ENCODE results near the gene ZFYVE19. TPM values are rescaled to one million over a fixed set of nuclear protein-coding genes. Genes with fewer than 3 reads are reported as not detected.

ZFYVE19 gene
- polyA plus RNA-seq, 3 donors: 8.2 to 62.9 (median 10.3) TPM

DNA sequence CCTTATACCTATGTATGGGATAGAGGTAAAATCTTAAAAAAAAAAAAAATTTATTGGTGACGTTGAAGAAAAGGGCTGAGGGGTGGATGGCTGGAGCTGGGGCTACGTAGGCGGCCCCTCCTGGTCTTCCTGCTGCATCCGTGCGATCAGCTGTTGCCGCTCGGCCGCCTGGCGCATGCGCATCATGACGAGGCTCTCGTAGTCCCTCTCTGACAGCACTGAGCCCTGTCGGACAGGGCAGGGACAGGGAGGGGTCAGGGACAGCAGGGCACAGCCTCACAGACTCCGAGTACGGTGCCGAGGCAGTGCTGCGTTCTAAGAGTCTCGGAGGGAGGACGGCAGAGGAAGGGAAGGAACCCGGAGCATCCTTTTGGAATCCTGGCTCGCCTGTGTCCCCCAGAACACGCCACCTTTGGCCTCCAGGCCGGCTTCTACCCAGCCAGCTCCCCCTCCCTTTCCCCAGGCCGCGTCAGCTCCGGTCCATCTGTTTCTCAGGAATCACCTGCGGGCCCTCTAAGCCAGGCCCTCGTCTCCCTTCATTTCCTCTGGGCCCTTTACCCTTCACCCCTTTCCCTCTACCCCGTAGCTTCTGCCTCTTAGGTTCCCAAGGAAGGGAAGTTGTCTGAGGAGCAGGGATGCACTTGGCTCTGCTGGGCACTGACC is 38.9 kb upstream of the ZFYVE19 start:
- Histone ChIP-seq H3K9me3 (replicated peaks in 1 of 2; ENCODE audit: control insufficient read depth in 1 of 2, insufficient read depth in 1 of 2, low read length in 2 of 2) (no peaks in the 10 kb centered on the region), H3K9ac (ENCODE audit: insufficient read depth, low read length, poor library complexity, severe bottlenecking) (no peak overlapping the region), H3K27me3 (ENCODE audit: control insufficient read depth in 2 of 2, insufficient read depth in 2 of 2, low read length in 2 of 2) (no peaks in the 10 kb centered on the region), H2AFZ (ENCODE audit: insufficient read depth, low read depth, low read length, poor library complexity, severe bottlenecking) (no peak overlapping the region), H3K4me1 (ENCODE audit: control insufficient read depth in 1 of 2, insufficient read depth in 2 of 2, low read length in 2 of 2) (peaks cover 47 to 54% of the 10 kb centered on the region in 2 donors), H3K36me3 (replicated peaks in 1 of 2; ENCODE audit: control insufficient read depth in 1 of 2, insufficient read depth in 2 of 2, low read length in 2 of 2) (peaks cover 21 to 42% of the 10 kb centered on the region in 2 donors), H3K4me2 (replicated peaks; ENCODE audit: extremely low read depth, low read length, poor library complexity, severe bottlenecking) (no peak overlapping the region), H3K79me2 (ENCODE audit: insufficient read depth, low read length) (no peaks in the 10 kb centered on the region), H3K27ac (ENCODE audit: low read depth in 1 of 2, low read length in 2 of 2) (peak overlapping the region in 1 of 2 donors; percentile 61), H4K20me1 (ENCODE audit: insufficient read depth, low read length) (no peaks in the 10 kb centered on the region), H3K4me3 (replicated peaks in 1 of 3; ENCODE audit: low read depth in 2 of 3, low read length in 3 of 3) (no peak overlapping the region)
- 96% methylated on average over 20 of the region's 29 CpGs for WGBS (ENCODE audit: insufficient coverage)
- Mint-ChIP-seq H3K4me3 (no peak overlapping the region), H3K27me3 (ENCODE audit: low read depth in 3 of 3) (peaks cover 0 to 3% (median 2%) of the 10 kb centered on the region in 3 donors), H3K36me3 (peaks cover 27 to 47% of the 10 kb centered on the region in 2 donors), H3K27ac (peak overlapping the region in 3 of 7 donors; percentile 60 to 71 (median 63)), H3K9me3 (no peaks in the 10 kb centered on the region), H3K4me1 (peaks cover 47% of the 10 kb centered on the region)
- intact Hi-C loops (cut with micrococcal nuclease): loop anchor here in 1 of 2 donors (10.0 kb wide), 1 partner anchor 73 kb away; the partner anchor contains the start of gene RAD51
- no peak for DNase-seq
- TF ChIP-seq, protein P1, sequence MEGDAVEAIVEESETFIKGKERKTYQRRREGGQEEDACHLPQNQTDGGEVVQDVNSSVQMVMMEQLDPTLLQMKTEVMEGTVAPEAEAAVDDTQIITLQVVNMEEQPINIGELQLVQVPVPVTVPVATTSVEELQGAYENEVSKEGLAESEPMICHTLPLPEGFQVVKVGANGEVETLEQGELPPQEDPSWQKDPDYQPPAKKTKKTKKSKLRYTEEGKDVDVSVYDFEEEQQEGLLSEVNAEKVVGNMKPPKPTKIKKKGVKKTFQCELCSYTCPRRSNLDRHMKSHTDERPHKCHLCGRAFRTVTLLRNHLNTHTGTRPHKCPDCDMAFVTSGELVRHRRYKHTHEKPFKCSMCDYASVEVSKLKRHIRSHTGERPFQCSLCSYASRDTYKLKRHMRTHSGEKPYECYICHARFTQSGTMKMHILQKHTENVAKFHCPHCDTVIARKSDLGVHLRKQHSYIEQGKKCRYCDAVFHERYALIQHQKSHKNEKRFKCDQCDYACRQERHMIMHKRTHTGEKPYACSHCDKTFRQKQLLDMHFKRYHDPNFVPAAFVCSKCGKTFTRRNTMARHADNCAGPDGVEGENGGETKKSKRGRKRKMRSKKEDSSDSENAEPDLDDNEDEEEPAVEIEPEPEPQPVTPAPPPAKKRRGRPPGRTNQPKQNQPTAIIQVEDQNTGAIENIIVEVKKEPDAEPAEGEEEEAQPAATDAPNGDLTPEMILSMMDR (IDR thresholded peaks at IDR 0.05): no peak

DNA sequence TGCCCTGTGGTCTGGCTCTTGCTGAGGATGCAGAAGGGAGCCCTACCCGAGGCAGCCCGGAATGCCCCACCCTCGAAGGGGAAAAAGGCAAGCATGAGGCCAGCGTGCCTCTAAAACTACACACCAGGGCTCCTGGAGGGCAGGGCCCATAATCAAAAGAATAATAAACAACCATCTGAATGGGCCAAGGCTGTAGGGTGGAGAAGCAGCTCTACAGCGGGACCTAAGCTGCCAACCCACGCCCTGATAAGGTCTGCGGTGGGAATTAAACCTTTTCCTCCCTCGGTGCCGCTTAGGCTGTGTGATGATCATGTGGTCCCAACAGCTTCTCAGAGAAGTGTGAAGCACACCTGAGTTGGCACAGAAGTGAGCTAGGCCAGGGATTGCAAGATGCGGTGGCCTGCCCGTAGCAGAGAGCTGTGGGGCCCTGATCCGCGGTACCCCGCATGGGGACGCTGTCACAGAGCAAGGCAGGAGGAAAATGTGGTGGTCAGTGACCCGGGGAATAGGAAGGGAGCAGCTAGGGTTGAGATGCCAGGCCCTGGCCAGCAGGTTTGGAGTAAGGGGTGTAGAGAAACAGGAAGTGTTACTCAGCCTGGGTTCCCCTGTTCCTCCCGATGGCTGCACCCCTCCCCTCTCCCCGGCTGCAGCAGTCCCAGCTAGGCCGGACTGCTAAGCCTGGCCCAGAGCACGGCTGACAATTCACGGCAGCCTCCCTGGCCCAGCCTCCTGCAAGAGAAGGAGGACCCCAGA is 38.2 kb upstream of the ZFYVE19 start:
- Histone ChIP-seq H3K79me2 (ENCODE audit: insufficient read depth, low read length) (no peaks in the 10 kb centered on the region), H3K9ac (ENCODE audit: insufficient read depth, low read length, poor library complexity, severe bottlenecking) (peak overlapping the region; percentile 39), H3K9me3 (replicated peaks in 1 of 2; ENCODE audit: control insufficient read depth in 1 of 2, insufficient read depth in 1 of 2, low read length in 2 of 2) (no peaks in the 10 kb centered on the region), H3K4me2 (replicated peaks; ENCODE audit: extremely low read depth, low read length, poor library complexity, severe bottlenecking) (peak overlapping the region; percentile 78), H3K4me3 (replicated peaks in 1 of 3; ENCODE audit: low read depth in 2 of 3, low read length in 3 of 3) (peak overlapping the region; percentile 2 to 65 (median 4)), H4K20me1 (ENCODE audit: insufficient read depth, low read length) (no peaks in the 10 kb centered on the region), H3K27ac (ENCODE audit: low read depth in 1 of 2, low read length in 2 of 2) (peak overlapping the region in 1 of 2 donors; percentile 61), H2AFZ (ENCODE audit: insufficient read depth, low read depth, low read length, poor library complexity, severe bottlenecking) (peak overlapping the region; percentile 70), H3K27me3 (ENCODE audit: control insufficient read depth in 2 of 2, insufficient read depth in 2 of 2, low read length in 2 of 2) (no peaks in the 10 kb centered on the region), H3K4me1 (ENCODE audit: control insufficient read depth in 1 of 2, insufficient read depth in 2 of 2, low read length in 2 of 2) (peaks cover 40 to 47% of the 10 kb centered on the region in 2 donors), H3K36me3 (replicated peaks in 1 of 2; ENCODE audit: control insufficient read depth in 1 of 2, insufficient read depth in 2 of 2, low read length in 2 of 2) (peaks cover 26 to 50% of the 10 kb centered on the region in 2 donors)
- 46% methylated on average over 18 of the region's 21 CpGs for WGBS (ENCODE audit: insufficient coverage)
- H3K27me3 Mint-ChIP-seq (ENCODE audit: low read depth in 3 of 3): peaks cover 0 to 3% (median 2%) of the 10 kb centered on the region in 3 donors
- H3K27ac Mint-ChIP-seq: peak overlapping the region in 5 of 7 donors; percentile 31 to 86 (median 71)
- H3K36me3 Mint-ChIP-seq: peaks cover 35 to 54% of the 10 kb centered on the region in 2 donors
- DNase-seq: peak; percentile 57 to 73 (median 66)
- no peaks in the 10 kb centered on the region for H3K9me3 Mint-ChIP-seq
- TF ChIP-seq, protein P1 (IDR thresholded peaks at IDR 0.05): no peak
- intact Hi-C loops (cut with micrococcal nuclease): loop anchor here in 1 of 2 donors (10.0 kb wide), 1 partner anchor 74 kb away; the partner anchor contains the start of gene RAD51
- peaks cover 41% of the 10 kb centered on the region for H3K4me1 Mint-ChIP-seq
- peak overlapping the region; percentile 61 to 75 for H3K4me3 Mint-ChIP-seq

Measured in CD14-positive monocyte (primary cell).